Transverse colon (tissue), 4 donors: ENCODE results near the gene NUP50. TPM values are rescaled to one million over a fixed set of nuclear protein-coding genes. Genes with fewer than 3 reads are reported as not detected.

Experiments
- DNase-seq: peaks from one replicate; pipeline ENCODE4 v3.0.0-alpha.2; 2019
- H3K27ac ChIP-seq, 4 donors: fragments of 200-600 bp; sonication (generic); 2 replicates each; pipeline ENCODE4 v1.5.1; 2016 to 2018; ENCODE audit warnings: inconsistent platforms in 4 of 4
- H3K27me3 ChIP-seq: fragments of 200-600 bp; sonication (generic); 2 replicates; pipeline ENCODE4 v1.5.1; 2017; ENCODE audit warnings: inconsistent platforms
- H3K36me3 ChIP-seq, 4 donors: fragments of 200-600 bp; sonication (generic); 2 replicates each; pipeline ENCODE4 v1.5.1; 2017 to 2019; ENCODE audit warnings: inconsistent platforms in 4 of 4
- H3K4me1 ChIP-seq, 4 donors: fragments of 200-600 bp; sonication (generic); 2 replicates each; pipeline ENCODE4 v1.5.1; 2017 to 2020; ENCODE audit warnings: inconsistent platforms in 4 of 4
- H3K4me3 ChIP-seq, 4 donors: fragments of 200-600 bp; sonication (generic); 1 replicate in 1 of 4; 2 replicates in 3 of 4; pipeline versions ENCODE4 v1.5.1 to v1.6.1; 2017 to 2019; ENCODE audit warnings: inconsistent platforms in 4 of 4
- H3K9me3 ChIP-seq, 2 donors: fragments of 200-600 bp; sonication (generic); 2 replicates each; pipeline ENCODE4 v1.5.1; 2017 to 2019; ENCODE audit warnings: inconsistent platforms in 2 of 2
- EP300 ChIP-seq: sonication (generic); formaldehyde crosslinking; IDR thresholded peaks from one replicate; pipeline ENCODE4 v1.6.1; 2017; ENCODE audit warnings: antibody characterized with exemption, low read depth
- POLR2A ChIP-seq: fragments of 450-650 bp; IDR thresholded peaks from one replicate; pipeline ENCODE4 v1.6.1; 2016; ENCODE audit warnings: antibody characterized with exemption, mild to moderate bottlenecking, moderate library complexity
- POLR2AphosphoS5 ChIP-seq, 3 donors: sonication (generic); formaldehyde crosslinking; IDR thresholded peaks; one replicate each; pipeline ENCODE4 v1.6.1; 2016; ENCODE audit warnings: antibody characterized with exemption in 3 of 3
- WGBS, 2 donors: methylation state at CpG; one replicate each; pipeline ENCODE4 v1.1.5; 2018; ENCODE audit warnings: low coverage in 1 of 2; 5-methylcytosine and 5-hydroxymethylcytosine counted together
- in situ Hi-C, 4 donors: fragments of 200-750 bp; cut with MboI; loops; one replicate each; pipeline versions ENCODE4 v1.15.0 to v1.15.1; 2017; ENCODE audit warnings: low sequenced_read_pairs in 3 of 4, low pct_ligation_motif_present in 1 of 4, low pct_unique_long_range_greater_than_20kb in 1 of 4
- intact Hi-C: fragments of 100-400 bp; cut with DNase I; formaldehyde crosslinking; loops from one replicate; pipeline ENCODE4 v1.15.1; 2023; ENCODE audit warnings: low total_unique reads
- total RNA-seq, 4 donors: library from RNA; depleted of rRNA; stranded (reverse); fragments of >200 nt; gene quantifications; one replicate each; pipeline ENCODE4 v1.1.0, GENCODE V29; 2016
- TF ChIP-seq, protein P1 (sequence below), 5 experiments: fragments of 200-600 bp in 3 of 5; fragments of 450-650 bp in 2 of 5; sonication (generic) in 3 of 5; IDR thresholded peaks; 1 replicate in 2 of 5; 2 replicates in 3 of 5; pipeline ENCODE4 v1.5.1; 2016 to 2017; ENCODE audit warnings: antibody characterized with exemption in 5 of 5, inconsistent platforms in 3 of 5, mild to moderate bottlenecking in 2 of 5, moderate library complexity in 1 of 5

The NUP50 gene
- total RNA-seq, 4 donors from 2014 or later = 47.0 to 152 (median 73.5) TPM

GRCh38 chr22:45181766-45182165, 18.0 kb downstream of the NUP50 start:
- H3K4me1 ChIP-seq = no peaks in the 10 kb centered on the region
- in situ Hi-C loops (no loop called here), intact Hi-C loops (no loop called here)
- no peak overlapping the region for H3K4me3 ChIP-seq
- no peak for DNase-seq
- TF ChIP-seq EP300 = no peak
- TF ChIP-seq POLR2A = no peak
- no peak for TF ChIP-seq POLR2AphosphoS5 (IDR thresholded peaks at IDR 0.05)
- TF ChIP-seq, protein P1, sequence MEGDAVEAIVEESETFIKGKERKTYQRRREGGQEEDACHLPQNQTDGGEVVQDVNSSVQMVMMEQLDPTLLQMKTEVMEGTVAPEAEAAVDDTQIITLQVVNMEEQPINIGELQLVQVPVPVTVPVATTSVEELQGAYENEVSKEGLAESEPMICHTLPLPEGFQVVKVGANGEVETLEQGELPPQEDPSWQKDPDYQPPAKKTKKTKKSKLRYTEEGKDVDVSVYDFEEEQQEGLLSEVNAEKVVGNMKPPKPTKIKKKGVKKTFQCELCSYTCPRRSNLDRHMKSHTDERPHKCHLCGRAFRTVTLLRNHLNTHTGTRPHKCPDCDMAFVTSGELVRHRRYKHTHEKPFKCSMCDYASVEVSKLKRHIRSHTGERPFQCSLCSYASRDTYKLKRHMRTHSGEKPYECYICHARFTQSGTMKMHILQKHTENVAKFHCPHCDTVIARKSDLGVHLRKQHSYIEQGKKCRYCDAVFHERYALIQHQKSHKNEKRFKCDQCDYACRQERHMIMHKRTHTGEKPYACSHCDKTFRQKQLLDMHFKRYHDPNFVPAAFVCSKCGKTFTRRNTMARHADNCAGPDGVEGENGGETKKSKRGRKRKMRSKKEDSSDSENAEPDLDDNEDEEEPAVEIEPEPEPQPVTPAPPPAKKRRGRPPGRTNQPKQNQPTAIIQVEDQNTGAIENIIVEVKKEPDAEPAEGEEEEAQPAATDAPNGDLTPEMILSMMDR (IDR thresholded peaks at IDR 0.05) = no peak
- no peaks in the 10 kb centered on the region for H3K27me3 ChIP-seq
- WGBS, 2 donors = 83 to 91% methylated on average over 2 of the region's 2 CpGs
- H3K9me3 ChIP-seq = no peaks in the 10 kb centered on the region
- H3K27ac ChIP-seq = no peak overlapping the region
- peaks cover 0 to 56% (median 25%) of the 10 kb centered on the region in 4 donors for H3K36me3 ChIP-seq

- Histone ChIP-seq H3K4me1 (no peaks in the 10 kb centered on the region), H3K27ac (no peak overlapping the region), H3K27me3 (no peaks in the 10 kb centered on the region), H3K9me3 (no peaks in the 10 kb centered on the region), H3K4me3 (no peak overlapping the region), H3K36me3 (peaks cover 0 to 49% (median 20%) of the 10 kb centered on the region in 4 donors)
- TF ChIP-seq EP300 (no peak), POLR2AphosphoS5 (IDR thresholded peaks at IDR 0.05) (no peak), POLR2A (no peak)
- TF ChIP-seq, protein P1 (IDR thresholded peaks at IDR 0.05) = no peak
- WGBS, 2 donors = 95 to 100% methylated on average over 3 to 13 of the region's 13 CpGs
- in situ Hi-C loops (no loop called here), intact Hi-C loops (no loop called here)
- no peak for DNase-seq
Measured at GRCh38 chr22:45183974-45184373, 20.2 kb downstream of the NUP50 start.

GRCh38 chr22:45185718-45186514, 22.2 kb downstream of the NUP50 start:
- intact Hi-C loops (no loop called here), in situ Hi-C loops (no loop called here)
- no peak for TF ChIP-seq POLR2A
- no peak for TF ChIP-seq EP300
- no peak for TF ChIP-seq POLR2AphosphoS5 (IDR thresholded peaks at IDR 0.05)
- no peaks in the 10 kb centered on the region for H3K9me3 ChIP-seq
- WGBS, 2 donors = 73 to 85% methylated on average over 12 to 16 of the region's 16 CpGs
- no peak for DNase-seq
- H3K27me3 ChIP-seq = no peaks in the 10 kb centered on the region
- H3K36me3 ChIP-seq = peaks cover 0 to 34% (median 16%) of the 10 kb centered on the region in 4 donors
- H3K4me1 ChIP-seq = no peaks in the 10 kb centered on the region
- no peak overlapping the region for H3K4me3 ChIP-seq
- no peak overlapping the region for H3K27ac ChIP-seq

- no peaks in the 10 kb centered on the region for H3K9me3 ChIP-seq
- peaks cover 0 to 25% (median 11%) of the 10 kb centered on the region in 4 donors for H3K36me3 ChIP-seq
- no peaks in the 10 kb centered on the region for H3K27me3 ChIP-seq
- no peak for TF ChIP-seq POLR2A
- TF ChIP-seq, protein P1 (IDR thresholded peaks at IDR 0.05) = no peak
- TF ChIP-seq EP300 = no peak
- no peak for TF ChIP-seq POLR2AphosphoS5 (IDR thresholded peaks at IDR 0.05)
- no peaks in the 10 kb centered on the region for H3K4me1 ChIP-seq
- no peak overlapping the region for H3K4me3 ChIP-seq
- WGBS, 2 donors = 63 to 65% methylated on average over 4 of the region's 4 CpGs
- DNase-seq = no peak
- no peak overlapping the region for H3K27ac ChIP-seq
- in situ Hi-C loops (no loop called here), intact Hi-C loops (no loop called here)
Measured at GRCh38 chr22:45187891-45188290, 24.2 kb downstream of the NUP50 start.
